K562 (cell line): ENCODE measurements around the gene VPS18. TPM values are rescaled to one million over a fixed set of nuclear protein-coding genes. Genes with fewer than 3 reads are reported as not detected.

ENCODE experiments used
- EP400 ChIP-seq: fragments of 450-650 bp; IDR thresholded peaks from 2 replicates; pipeline ENCODE4 v1.6.1; 2017; ENCODE audit warnings: antibody characterized with exemption, mild to moderate bottlenecking, moderate library complexity
- FOXK2 ChIP-seq, 2 experiments: fragments of 450-650 bp; IDR thresholded peaks in 1 of 2; conservative IDR thresholded peaks in 1 of 2; 2 replicates each; pipeline ENCODE4 v1.6.1; 2016; ENCODE audit warnings: low read depth in 2 of 2, mild to moderate bottlenecking in 1 of 2
- HDAC2 ChIP-seq: fragments of 450-650 bp; IDR thresholded peaks from 2 replicates; pipeline ENCODE4 v1.6.1; 2016; ENCODE audit warnings: mild to moderate bottlenecking
- KDM5B ChIP-seq: fragments of 200-600 bp; sonication (generic); IDR thresholded peaks from 2 replicates; pipeline ENCODE4 v1.6.1; 2012; ENCODE audit warnings: low read depth, mild to moderate bottlenecking, moderate library complexity, low read length, control low read depth, inconsistent platforms; ENCODE audit not compliant: insufficient replicate concordance
- MAZ ChIP-seq, 2 experiments: fragments of 450-650 bp in 1 of 2; sonication (generic) in 1 of 2; formaldehyde crosslinking; IDR thresholded peaks in 1 of 2; conservative IDR thresholded peaks in 1 of 2; 2 replicates each; pipeline versions ENCODE4 v1.4.0 to v1.5.0; 2020; ENCODE audit warnings: mild to moderate bottlenecking in 1 of 2, missing genetic modification reagents in 1 of 2
- PRPF4 ChIP-seq: fragments of 200-400 bp; formaldehyde crosslinking; IDR thresholded peaks from one replicate; pipeline ENCODE4 v1.6.1; 2017; ENCODE audit warnings: low read length, low read depth, mild to moderate bottlenecking; ENCODE audit not compliant: insufficient read depth, poor library complexity, severe bottlenecking
- RBM22 ChIP-seq: fragments of 200-400 bp; formaldehyde crosslinking; IDR thresholded peaks from 2 replicates; pipeline ENCODE4 v1.6.1; 2018; ENCODE audit warnings: low read length, low read depth; ENCODE audit not compliant: poor library complexity, severe bottlenecking
- SMAD2 ChIP-seq: fragments of 150-350 bp; IDR thresholded peaks from 2 replicates; pipeline ENCODE4 v1.6.1; 2014; ENCODE audit warnings: low read depth, mild to moderate bottlenecking, low read length
- polyA plus RNA-seq, 8 experiments: library from polyadenylated mRNA; depleted of rRNA in 4 of 8; stranded (reverse) in 5 of 8; unstranded in 3 of 8; fragments of >200 nt; fragmentation: Nextera tagmentation in 2 of 8; fragmentation: Illumina TruSeq in 1 of 8; extraction: Ambion mirVana in 2 of 8; extraction: Trizol in 1 of 8; gene quantifications; 2 replicates each; pipeline versions ENCODE4 v1.2.1 to v1.2.3, GENCODE V29; 2011 to 2014; ENCODE audit warnings: inconsistent platforms in 1 of 8, missing spikeins in 1 of 8
- total RNA-seq, 7 experiments: library from RNA; depleted of rRNA in 6 of 7; stranded (reverse); fragments of >200 nt in 6 of 7; fragmentation: Illumina TruSeq in 2 of 7; extraction: Trizol in 2 of 7; gene quantifications; 2 replicates each; pipeline versions ENCODE4 v1.2.1 to v1.2.3, GENCODE V29; 2011 to 2021; ENCODE audit warnings: low replicate concordance in 1 of 7
- TF ChIP-seq, protein P1 (sequence below): sonication (generic); formaldehyde crosslinking; IDR thresholded peaks from 2 replicates; pipeline ENCODE4 v1.8.0; 2022; ENCODE audit warnings: mild to moderate bottlenecking, missing genetic modification reagents
- TF ChIP-seq, protein P2 (sequence below): sonication (generic); formaldehyde crosslinking; IDR thresholded peaks from 2 replicates; pipeline ENCODE4 v1.9.0; 2022; ENCODE audit warnings: mild to moderate bottlenecking, missing genetic modification reagents
- TF ChIP-seq, protein P3 (sequence below): fragments of 200-800 bp; sonication (Bioruptor generic); IDR thresholded peaks from 2 replicates; pipeline ENCODE4 v1.6.1; 2017; ENCODE audit warnings: missing genetic modification characterization, missing compliant biosample characterization
- TF ChIP-seq, protein P4 (sequence below): fragments of 250-450 bp; sonication (Bioruptor Pico); IDR thresholded peaks from 2 replicates; pipeline ENCODE4 v1.5.0; 2021; ENCODE audit warnings: mild to moderate bottlenecking, borderline replicate concordance
- TF ChIP-seq, protein P5 (sequence below): fragments of 250-450 bp; sonication (Bioruptor Pico); IDR thresholded peaks from 2 replicates; pipeline ENCODE4 v1.4.0; 2020

VPS18 gene
- total and polyA plus RNA-seq, 9 of the 15 experiments (the other 6 are each of a cell fraction or from before 2014, with no cell fraction given), result 0.73 to 19.9 (median 8.5) TPM

DNA sequence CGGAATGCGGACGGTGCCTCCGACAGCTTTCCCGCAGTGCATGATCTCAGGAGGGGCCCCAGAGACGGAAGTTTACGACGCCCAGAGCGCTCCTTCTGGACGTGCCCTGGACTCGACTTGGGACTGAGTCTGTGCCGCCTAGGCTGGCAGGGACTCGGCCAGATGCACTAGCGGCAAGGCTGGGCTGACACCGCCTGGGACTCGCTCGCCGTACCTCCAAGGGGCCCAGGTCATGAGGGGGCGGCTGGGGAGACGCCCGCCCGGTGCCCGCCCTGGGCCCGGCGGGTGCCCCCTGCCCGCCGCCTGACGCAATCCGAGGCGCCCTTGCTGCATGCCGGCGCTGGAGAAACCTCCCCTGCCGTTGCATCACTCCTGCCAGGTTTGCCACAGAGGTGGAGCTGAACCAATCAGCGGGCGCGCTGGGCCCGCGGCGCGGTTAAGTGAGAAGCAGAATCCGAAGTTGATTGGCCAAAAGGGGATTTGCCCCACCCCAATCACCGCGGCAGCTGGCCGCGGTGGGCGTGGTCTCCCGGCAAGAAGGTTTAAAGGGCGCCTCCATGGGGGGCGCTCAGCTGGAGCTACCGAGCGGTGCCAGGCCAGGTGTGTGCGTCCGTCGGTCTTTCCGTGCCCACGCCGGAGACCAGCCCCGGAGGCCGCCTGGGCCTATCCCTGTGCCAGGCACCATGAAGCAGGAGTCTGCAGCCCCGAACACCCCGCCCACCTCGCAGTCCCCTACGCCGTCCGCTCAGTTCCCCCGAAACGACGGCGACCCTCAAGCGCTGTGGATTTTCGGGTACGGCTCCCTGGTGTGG, 58.9 kb downstream of the VPS18 start, which contains the start of gene CHAC1 (continued):
- no peak for TF ChIP-seq FOXK2 (conservative IDR thresholded peaks at IDR 0.05 in 1 of 2, IDR thresholded peaks at IDR 0.05 in 1 of 2; ENCODE audit: low read depth in 2 of 2)
- no peak for TF ChIP-seq SMAD2
- TF ChIP-seq EP400, result peak; percentile 95
- TF ChIP-seq MAZ (CRISPR knock-in tag; conservative IDR thresholded peaks at IDR 0.05 in 1 of 2, IDR thresholded peaks at IDR 0.05 in 1 of 2), result peak in 1 of 2 experiments; percentile 27; a peak in 1 of 4 replicates
- TF ChIP-seq PRPF4, result peak; percentile 91
- TF ChIP-seq, protein P1, sequence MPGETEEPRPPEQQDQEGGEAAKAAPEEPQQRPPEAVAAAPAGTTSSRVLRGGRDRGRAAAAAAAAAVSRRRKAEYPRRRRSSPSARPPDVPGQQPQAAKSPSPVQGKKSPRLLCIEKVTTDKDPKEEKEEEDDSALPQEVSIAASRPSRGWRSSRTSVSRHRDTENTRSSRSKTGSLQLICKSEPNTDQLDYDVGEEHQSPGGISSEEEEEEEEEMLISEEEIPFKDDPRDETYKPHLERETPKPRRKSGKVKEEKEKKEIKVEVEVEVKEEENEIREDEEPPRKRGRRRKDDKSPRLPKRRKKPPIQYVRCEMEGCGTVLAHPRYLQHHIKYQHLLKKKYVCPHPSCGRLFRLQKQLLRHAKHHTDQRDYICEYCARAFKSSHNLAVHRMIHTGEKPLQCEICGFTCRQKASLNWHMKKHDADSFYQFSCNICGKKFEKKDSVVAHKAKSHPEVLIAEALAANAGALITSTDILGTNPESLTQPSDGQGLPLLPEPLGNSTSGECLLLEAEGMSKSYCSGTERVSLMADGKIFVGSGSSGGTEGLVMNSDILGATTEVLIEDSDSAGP (CRISPR knock-in tag), result peak; percentile 47; the same call in 1 of the 2 replicates
- TF ChIP-seq, protein P2, sequence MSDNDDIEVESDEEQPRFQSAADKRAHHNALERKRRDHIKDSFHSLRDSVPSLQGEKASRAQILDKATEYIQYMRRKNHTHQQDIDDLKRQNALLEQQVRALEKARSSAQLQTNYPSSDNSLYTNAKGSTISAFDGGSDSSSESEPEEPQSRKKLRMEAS (CRISPR knock-in tag), result peak; percentile 52; the same call in 1 of the 2 replicates
- TF ChIP-seq, protein P3, sequence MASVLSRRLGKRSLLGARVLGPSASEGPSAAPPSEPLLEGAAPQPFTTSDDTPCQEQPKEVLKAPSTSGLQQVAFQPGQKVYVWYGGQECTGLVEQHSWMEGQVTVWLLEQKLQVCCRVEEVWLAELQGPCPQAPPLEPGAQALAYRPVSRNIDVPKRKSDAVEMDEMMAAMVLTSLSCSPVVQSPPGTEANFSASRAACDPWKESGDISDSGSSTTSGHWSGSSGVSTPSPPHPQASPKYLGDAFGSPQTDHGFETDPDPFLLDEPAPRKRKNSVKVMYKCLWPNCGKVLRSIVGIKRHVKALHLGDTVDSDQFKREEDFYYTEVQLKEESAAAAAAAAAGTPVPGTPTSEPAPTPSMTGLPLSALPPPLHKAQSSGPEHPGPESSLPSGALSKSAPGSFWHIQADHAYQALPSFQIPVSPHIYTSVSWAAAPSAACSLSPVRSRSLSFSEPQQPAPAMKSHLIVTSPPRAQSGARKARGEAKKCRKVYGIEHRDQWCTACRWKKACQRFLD (CRISPR knock-in tag), result 0 out of 2 replicates have a peak, but pooled peaks have one; percentile 29
- no peak for TF ChIP-seq HDAC2
- peak; percentile 85 for TF ChIP-seq KDM5B
- TF ChIP-seq, protein P4, sequence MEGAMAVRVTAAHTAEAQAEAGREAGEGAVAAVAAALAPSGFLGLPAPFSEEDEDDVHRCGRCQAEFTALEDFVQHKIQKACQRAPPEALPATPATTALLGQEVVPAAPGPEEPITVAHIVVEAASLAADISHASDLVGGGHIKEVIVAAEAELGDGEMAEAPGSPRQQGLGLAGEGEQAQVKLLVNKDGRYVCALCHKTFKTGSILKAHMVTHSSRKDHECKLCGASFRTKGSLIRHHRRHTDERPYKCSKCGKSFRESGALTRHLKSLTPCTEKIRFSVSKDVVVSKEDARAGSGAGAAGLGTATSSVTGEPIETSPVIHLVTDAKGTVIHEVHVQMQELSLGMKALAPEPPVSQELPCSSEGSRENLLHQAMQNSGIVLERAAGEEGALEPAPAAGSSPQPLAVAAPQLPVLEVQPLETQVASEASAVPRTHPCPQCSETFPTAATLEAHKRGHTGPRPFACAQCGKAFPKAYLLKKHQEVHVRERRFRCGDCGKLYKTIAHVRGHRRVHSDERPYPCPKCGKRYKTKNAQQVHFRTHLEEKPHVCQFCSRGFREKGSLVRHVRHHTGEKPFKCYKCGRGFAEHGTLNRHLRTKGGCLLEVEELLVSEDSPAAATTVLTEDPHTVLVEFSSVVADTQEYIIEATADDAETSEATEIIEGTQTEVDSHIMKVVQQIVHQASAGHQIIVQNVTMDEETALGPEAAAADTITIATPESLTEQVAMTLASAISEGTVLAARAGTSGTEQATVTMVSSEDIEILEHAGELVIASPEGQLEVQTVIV, result no peak; the same call in 1 of the 2 replicates
- TF ChIP-seq, protein P5, sequence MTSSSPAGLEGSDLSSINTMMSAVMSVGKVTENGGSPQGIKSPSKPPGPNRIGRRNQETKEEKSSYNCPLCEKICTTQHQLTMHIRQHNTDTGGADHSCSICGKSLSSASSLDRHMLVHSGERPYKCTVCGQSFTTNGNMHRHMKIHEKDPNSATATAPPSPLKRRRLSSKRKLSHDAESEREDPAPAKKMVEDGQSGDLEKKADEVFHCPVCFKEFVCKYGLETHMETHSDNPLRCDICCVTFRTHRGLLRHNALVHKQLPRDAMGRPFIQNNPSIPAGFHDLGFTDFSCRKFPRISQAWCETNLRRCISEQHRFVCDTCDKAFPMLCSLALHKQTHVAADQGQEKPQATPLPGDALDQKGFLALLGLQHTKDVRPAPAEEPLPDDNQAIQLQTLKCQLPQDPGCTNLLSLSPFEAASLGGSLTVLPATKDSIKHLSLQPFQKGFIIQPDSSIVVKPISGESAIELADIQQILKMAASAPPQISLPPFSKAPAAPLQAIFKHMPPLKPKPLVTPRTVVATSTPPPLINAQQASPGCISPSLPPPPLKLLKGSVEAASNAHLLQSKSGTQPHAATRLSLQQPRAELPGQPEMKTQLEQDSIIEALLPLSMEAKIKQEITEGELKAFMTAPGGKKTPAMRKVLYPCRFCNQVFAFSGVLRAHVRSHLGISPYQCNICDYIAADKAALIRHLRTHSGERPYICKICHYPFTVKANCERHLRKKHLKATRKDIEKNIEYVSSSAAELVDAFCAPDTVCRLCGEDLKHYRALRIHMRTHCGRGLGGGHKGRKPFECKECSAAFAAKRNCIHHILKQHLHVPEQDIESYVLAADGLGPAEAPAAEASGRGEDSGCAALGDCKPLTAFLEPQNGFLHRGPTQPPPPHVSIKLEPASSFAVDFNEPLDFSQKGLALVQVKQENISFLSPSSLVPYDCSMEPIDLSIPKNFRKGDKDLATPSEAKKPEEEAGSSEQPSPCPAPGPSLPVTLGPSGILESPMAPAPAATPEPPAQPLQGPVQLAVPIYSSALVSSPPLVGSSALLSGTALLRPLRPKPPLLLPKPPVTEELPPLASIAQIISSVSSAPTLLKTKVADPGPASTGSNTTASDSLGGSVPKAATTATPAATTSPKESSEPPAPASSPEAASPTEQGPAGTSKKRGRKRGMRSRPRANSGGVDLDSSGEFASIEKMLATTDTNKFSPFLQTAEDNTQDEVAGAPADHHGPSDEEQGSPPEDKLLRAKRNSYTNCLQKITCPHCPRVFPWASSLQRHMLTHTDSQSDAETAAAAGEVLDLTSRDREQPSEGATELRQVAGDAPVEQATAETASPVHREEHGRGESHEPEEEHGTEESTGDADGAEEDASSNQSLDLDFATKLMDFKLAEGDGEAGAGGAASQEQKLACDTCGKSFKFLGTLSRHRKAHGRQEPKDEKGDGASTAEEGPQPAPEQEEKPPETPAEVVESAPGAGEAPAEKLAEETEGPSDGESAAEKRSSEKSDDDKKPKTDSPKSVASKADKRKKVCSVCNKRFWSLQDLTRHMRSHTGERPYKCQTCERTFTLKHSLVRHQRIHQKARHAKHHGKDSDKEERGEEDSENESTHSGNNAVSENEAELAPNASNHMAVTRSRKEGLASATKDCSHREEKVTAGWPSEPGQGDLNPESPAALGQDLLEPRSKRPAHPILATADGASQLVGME (CRISPR knock-in tag), result 0 out of 2 replicates have a peak, but pooled peaks have one; percentile 40
- TF ChIP-seq RBM22, result peak; percentile 95
